ENCODE results near the gene SLC38A3. TPM values are rescaled to one million over a fixed set of nuclear protein-coding genes. Genes with fewer than 3 reads are reported as not detected.

Gene SLC38A3
- not detected in 2 replicates for total RNA-seq

GRCh38 chr3:50204804-50205412 is at the start of gene SLC38A3:
Gene SLC38A3, plus strand, starts transcription at chr3:50205271. Its CDS starts 8,929 bp downstream, at chr3:50214200.

GRCh38 chr3:50190936-50191660 is 14.0 kb upstream of the SLC38A3 start, which contains the start of gene GNAT1:
Gene GNAT1, plus strand, starts transcription at chr3:50191610. Its CDS starts 116 bp downstream, at chr3:50191726.

GRCh38 chr3:50235716-50236483 is 30.8 kb downstream of the SLC38A3 start, which contains the start of gene GNAI2:
Gene GNAI2, plus strand, starts transcription at chr3:50236204. Its CDS starts 132 bp downstream, at chr3:50236336.

GRCh38 chr3:50268703-50269451 is 63.8 kb downstream of the SLC38A3 start, which contains the start of gene SEMA3B:
Gene SEMA3B, plus strand, starts transcription at chr3:50269147. Its CDS starts 94 bp downstream, at chr3:50269241.

Small RNA genes lying within 50 kb of the gene (small RNA-seq; reads per million reads assigned to genes)
- gene MIR566 (ENCODE audit: low replicate concordance) (not detected), gene MIR5787 (ENCODE audit: low replicate concordance) (not detected)

Other genes starting within 250 kb of the SLC38A3 start
- gene RBM5, start 116.4 kb upstream of the SLC38A3 start, total RNA-seq, result 118 and 167 TPM in 2 replicates
- gene SEMA3F, start 49.9 kb upstream of the SLC38A3 start, total RNA-seq, result under 0.01 and 0.43 TPM in 2 replicates
- gene GNAT1, start 13.7 kb upstream of the SLC38A3 start, total RNA-seq, result not detected in 2 replicates
- 306 and 400 TPM in 2 replicates for gene GNAI2, start 30.9 kb downstream of the SLC38A3 start, total RNA-seq
- gene SEMA3B, start 63.9 kb downstream of the SLC38A3 start, total RNA-seq, result 3.0 and 25.4 TPM in 2 replicates
- gene LSMEM2, start 73.8 kb downstream of the SLC38A3 start, total RNA-seq, result not detected in 2 replicates
- 74.6 and 130 TPM in 2 replicates for gene IFRD2, start 87.2 kb downstream of the SLC38A3 start, total RNA-seq
- gene HYAL3, start 94.1 kb downstream of the SLC38A3 start, total RNA-seq, result 1.8 and 2.4 TPM in 2 replicates
- 6.6 and 9.6 TPM in 2 replicates for gene NAA80, start 94.1 kb downstream of the SLC38A3 start, total RNA-seq
- 1.1 TPM in 2 replicates for gene HYAL1, start 98.3 kb downstream of the SLC38A3 start, total RNA-seq
- 24.9 and 78.5 TPM in 2 replicates for gene HYAL2, start 117.5 kb downstream of the SLC38A3 start, total RNA-seq
- 24.5 and 28.3 TPM in 2 replicates for gene TUSC2, start 123.0 kb downstream of the SLC38A3 start, total RNA-seq
- gene RASSF1, start 135.6 kb downstream of the SLC38A3 start, total RNA-seq, result 26.9 and 30.4 TPM in 2 replicates
- 0.22 and 0.86 TPM in 2 replicates for gene ZMYND10, start 140.5 kb downstream of the SLC38A3 start, total RNA-seq
- 17.9 and 27.3 TPM in 2 replicates for gene NPRL2, start 145.5 kb downstream of the SLC38A3 start, total RNA-seq
- 27.6 and 38.1 TPM in 2 replicates for gene CYB561D2, start 145.6 kb downstream of the SLC38A3 start, total RNA-seq
- 85.1 and 92.9 TPM in 2 replicates for gene TMEM115, start 154.2 kb downstream of the SLC38A3 start, total RNA-seq

All from placental pericyte (primary cell).